ENCODE results near the gene IGFBP3.

The IGFBP3 gene

DNA sequence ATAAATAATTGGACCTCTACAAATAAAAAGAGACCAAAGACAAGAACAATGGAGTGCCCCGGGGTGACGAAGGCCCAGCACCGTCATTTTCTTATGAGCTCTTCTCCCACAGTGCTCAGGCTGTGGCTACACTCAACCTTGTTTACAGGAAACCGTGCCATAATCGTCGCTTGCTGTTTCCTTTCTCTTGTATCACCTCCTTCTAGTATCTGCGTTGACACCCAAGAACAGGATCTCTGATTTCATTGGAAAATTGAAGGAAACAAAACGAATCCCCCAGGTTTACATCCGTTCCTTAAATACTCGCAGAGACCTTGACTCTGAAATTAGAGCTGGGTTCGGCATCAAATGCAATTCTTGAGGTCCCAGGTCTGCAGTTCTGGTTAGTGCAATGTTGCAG, 1.7 kb upstream of the IGFBP3 start:
- no peak for DNase-seq

DNA sequence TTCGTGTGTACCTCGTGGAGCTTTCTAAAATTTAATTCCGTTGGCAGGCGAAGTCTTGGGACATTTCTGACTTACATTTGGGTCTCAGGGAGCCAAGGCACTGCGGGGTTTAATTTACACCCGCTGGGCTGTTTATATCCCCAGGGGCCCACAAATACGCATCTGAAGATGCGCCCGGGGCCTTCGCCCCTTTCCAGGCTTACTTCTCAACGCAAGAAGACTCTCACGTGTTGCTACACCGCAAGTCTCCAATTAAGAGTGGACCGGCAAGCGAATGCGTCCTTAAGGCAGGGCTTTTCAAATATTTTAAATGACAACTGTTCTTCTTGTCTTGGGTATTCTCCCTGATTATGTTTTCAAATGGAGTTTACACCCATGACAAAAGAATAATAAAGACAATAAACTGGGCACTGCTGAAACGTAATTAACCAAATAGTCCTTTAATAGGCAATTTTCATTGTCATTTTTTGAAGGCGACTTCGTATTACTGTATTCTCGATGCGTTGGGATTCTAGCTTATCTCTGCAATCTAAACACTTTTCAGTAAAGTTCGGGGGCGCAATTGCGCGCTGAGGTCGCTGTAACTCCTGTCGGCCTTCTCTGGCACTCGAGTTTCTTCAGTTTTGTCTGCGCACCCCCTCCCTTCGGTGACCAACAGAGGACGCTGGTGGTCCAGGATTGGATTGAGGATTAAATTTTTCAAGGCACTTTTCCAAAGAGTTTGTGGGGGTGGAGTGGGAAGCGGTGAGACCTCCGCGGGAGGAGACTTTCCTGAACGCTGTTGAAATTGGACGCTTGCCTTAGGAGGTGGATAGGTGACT, 837 bp upstream of the IGFBP3 start:
- DNase-seq = no peak

DNA sequence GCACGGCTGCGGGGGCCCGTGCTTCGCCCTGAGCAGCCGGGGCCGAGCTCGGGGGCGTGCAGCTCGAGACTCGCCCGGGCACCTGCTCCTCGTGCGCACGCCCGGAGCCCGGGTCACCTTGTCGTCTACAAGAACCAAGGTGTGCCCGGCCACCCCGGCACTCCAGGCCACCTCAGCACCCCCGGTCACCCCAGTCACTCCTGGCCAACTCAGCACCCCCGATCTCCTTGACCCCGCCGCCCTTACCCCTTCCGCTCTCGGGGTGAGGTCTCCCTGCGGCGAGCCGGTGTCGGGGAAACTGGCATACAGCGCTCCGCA, 268 bp upstream of the IGFBP3 start:
- no peak for DNase-seq

DNA sequence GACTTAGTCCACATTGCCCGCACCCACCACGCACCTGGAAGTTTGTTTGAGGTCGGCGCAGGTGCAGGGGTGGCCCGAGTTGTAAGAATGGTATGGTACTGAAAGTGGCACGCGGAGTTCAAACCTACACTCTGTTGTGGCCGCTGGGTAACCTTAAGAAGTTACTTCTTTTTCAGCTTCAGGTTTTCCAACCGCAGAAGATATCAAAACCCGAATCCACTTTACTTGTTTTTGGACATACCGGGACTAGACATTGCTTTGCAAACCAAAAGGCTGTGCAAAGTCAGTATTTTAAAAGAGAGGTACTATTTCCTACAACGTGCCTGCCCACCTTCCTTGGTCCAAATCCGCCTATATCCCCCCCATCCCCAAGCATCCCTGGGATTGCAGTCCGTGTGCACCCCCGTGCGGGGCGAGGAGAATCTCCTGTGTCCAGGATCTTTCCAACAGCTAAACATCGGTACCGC, 1.0 kb downstream of the IGFBP3 start:
- DNase-seq = no peak

DNA sequence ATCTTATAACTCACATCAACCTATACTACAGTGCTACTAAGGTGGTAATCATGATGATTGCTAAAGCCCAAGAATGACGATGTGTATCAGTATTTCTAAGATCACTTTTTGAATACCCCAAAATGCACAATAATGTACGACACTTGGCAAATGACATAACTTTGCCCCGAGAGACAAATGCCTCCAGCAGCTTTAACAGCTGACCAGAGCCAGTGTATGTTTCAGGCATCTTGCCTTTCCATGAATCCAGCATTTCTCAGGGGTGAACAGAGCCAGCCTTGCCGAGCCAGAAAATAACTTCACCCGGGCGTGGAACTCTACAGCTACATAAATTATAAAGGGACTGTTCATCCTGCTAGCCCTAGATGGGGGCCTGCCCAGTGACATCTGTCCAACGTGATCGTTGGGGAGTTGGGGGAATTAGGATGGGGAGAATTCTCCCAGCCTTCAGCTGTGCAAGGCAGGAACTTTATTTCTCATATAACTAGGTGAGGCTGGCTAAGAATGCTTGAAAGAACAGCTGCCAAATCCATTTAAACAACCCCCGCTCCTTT, 1.8 kb downstream of the IGFBP3 start:
- DNase-seq = no peak

DNA sequence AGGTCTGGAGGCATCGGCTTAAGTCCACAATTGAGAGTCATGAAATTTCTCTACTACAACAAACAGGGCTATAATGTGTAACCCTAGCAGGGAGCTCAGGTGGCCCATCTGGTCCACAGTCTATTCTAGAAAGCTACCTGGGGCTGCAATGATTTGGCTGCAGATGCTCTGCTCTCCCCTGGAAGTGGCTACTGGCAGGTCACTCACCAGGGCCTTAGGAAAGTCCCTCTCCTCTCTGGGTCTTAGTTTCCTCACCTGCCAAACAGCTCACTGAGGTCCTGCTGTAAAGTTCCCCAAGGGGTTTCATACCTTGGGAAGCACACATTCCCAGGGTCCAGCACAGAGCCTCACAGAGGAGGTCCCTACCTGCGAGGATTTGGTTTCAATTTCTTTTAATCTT, 2.5 kb downstream of the IGFBP3 start:
- DNase-seq = no peak

DNA sequence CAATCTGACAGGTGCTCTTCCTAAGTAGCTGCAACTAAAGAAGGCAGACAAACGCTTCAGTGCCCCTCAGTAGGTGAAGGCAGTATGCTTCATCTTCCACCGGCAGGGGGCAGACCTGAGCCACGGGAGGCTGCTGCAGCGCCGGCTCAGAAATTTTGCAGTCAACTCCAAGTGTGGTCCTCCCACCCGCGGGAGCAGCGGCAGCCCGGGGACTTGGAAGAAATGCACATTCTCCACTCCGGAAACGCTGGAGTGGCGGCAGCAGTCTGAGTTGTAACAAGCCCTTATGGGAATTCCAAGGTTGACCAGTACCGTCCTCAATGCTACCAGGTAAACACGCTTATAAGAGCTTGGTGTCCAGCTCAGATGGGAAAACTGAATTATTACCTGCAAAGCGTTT, 3.4 kb downstream of the IGFBP3 start:
- DNase-seq = peak; percentile 78

DNA sequence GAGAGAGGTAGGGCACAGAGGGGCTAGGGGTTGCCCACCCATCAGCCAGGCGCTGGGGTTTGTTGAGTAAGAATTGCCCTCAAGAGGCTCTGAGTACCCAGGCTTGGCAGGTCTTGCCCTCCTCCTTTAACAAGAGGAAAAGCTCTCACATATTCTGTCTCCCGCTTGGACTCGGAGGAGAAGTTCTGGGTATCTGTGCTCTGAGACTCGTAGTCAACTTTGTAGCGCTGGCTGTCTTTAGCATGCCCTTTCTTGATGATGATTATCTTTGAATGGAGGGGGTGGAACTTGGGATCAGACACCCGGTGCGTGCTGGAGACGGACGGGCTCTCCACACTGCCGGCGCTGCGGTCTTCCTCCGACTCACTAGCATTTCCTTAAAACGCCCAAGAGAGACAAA, 4.0 kb downstream of the IGFBP3 start:
- DNase-seq = no peak

DNA sequence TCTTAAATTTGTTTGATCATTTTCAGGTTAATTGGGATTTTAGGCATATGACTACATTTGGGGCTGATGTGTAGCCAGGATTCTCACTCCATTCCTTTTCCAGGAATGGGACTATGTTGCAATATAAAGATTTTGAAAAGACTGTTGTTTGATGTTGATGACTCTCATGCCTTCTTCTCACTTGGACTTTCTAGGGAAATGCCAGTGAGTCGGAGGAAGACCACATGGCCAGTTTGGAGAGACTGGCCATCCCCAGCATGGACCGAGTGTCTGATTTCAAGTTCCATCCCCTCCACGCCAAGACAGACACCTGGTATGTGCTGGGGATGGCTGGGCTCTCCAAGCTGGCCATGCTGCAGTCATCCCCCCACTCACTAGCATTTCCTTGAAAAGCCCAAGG, 5.5 kb downstream of the IGFBP3 start:
- DNase-seq = no peak

DNA sequence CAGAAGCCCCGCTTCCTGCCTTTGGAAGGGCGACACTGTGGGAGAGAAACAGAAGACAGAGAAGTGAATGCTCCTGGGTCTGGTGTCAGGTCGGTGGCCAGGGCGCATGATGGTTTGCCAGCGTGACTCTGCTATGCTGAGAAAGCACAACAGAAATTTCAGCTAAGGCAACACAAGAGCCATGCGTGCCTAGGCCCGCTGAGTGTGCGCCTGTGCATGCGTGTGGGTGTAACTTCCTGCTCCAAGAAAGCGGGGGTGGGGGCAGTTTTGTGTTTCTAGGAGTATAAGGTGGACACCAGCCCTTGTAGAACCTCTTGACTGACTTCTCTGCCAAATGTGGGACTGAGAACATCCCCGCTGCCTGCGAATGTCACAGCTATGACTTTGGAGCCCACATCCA, 6.2 kb downstream of the IGFBP3 start:
- DNase-seq = no peak

DNA sequence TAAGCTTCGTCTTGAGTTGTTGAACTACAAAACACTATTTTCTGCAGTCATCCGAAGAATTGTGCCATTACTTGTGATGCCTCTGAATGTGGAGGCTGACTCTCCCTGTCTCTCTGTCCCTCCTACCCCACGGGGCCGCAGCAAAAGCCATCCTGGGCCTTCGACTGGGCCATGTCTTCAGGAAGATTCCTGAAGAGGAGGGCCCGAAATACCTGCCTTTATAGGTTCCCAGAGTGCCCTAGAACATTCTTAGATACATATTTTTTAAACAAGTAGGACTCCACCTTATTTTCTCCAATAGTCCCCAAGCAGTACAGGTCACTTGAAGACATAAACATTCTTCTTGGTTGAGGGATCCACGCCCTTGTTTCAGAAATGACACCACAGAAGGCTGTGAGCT, 8.1 kb downstream of the IGFBP3 start:
- DNase-seq = no peak

DNA sequence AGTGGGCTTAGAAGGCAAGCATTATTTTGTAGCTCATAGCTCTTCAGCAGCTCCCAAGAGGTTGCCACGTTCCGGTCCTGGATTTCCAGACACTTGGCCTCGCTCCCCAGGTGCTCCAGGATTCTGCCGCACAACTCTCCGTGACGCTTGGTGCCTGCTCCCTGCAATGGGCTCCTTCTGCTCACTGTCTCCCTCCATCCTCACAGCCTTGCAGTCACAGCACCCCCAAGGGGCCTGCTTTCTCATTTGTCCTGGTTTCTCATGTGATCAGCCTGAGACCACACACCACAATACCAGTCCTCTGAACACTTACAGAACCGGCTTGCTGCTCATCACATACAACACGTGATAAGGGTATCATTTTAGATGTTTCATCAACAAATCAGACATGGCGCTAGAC, 9.8 kb downstream of the IGFBP3 start:
- DNase-seq = no peak

DNA sequence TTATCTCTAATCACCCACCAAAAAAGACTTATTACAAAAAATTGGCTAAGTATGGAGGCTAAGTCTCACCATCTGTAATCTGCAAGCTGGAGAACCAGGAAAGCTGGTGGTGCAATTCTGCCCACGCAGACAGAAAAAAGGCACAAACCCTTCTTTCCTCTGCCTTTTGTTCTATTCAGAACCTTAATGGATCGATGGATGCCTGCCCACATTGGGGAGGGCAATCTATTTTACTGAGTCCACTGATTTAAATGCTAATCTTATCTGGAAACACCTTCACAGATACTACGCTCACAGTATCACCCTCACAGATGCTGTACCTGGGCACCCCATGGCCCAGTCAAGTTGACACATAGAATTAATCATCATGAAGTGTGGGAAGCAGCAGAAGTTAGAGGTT, 10.2 kb downstream of the IGFBP3 start:
- DNase-seq = no peak

DNA sequence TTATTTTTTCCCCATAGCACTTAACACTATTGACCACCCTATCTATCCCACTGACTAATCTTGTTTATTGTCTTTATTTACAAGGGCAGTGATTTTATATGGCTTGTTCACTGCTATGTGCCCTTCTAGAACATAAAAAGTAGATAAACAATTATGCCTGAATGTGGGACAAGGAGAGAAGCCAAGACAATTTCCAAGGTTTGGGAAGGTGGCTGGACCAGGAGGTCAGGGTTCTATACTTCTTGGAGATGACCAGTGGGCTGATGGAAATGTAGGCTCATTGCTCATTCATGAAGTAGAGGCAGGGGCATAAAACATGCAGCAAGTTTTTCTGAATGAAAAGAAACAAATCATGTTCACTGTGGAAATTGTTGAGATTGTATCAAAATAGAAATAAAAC, 11.5 kb downstream of the IGFBP3 start:
- DNase-seq = no peak

DNA sequence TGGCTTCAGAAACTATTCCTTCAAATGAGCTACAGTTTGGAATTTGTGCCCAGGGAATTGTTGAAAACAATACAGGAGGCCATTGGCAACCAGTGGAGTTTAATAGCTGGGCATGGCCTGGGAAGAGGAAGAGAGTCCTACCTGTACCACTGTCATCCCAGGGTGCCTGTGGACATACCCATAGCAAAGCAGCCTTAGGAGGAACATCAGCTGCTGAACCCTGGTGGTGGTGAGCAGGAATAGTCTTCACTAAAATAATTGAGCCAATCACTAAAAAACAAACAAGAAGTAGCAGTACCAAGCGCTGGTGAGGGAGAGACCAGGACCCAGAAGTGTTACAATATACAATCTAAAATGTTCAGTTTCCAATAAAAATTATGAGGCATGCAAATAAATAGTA, 18.3 kb downstream of the IGFBP3 start:
- no peak for DNase-seq

DNA sequence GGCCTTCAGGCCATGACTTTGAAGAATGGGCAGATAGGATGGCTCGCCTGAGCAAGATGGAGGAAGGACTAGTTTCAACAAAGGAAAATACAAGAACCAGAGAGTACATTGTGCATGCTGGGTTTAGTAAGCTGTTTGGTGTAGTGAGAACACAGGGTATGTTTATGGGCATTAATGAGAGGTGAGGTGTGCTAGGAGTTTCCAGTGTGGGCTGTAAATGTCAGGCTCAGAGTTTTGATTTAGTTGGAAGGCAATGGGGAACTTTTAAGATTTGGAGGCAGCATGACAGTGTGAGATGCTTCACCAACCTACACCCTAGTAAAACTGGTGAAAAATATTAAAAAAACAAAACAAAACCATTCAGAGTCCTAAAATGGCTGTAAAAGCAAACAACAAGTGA, 19.5 kb downstream of the IGFBP3 start:
- DNase-seq = no peak

DNA sequence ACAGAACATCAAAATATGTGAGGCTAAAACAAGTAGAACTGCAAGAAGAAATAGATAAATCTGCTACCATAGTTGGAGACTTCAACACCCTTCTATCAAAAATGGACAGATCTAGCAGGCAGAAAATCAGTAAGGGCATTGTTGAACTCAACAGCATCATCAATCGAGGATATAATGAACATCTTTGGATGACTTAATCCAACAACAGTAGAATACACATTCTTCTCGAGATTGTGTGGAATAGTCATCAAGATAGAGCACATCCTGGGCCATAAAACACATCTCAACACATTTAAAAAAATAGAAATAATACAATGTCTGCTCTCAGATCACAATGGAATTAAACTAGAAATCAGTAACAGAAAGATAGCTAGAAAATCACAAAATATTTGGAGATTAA, 22.9 kb downstream of the IGFBP3 start:
- DNase-seq = no peak

DNA sequence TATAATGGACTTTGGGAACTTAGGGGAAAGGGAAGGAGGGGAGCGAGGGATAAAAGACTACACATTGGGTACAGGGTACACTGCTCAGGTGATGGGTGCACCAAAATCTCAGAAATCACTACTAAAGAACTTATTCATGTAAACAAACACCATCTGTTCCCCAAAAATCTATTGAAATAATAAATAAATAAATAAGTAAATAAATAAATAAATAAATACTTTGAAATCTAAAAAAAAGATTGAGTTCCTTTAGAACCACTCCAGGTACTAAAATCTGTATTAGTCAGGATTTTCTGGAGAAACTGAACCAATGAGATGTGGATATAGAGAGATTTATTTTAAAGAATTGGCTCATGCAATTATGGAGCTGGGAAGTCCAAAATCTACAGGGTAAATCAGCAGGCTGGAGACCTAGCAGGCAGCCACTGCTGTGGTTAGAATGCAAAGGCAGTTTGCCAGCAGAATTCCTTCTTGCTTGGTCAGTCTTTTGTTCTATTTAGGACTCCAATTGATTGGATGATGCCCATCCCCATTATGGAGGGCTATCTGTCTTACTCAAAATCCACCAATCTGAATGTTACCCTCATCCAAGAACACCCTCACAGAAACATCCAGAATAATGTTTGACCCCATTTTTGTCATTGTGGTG, 23.9 kb downstream of the IGFBP3 start:
- no peak for DNase-seq

DNA sequence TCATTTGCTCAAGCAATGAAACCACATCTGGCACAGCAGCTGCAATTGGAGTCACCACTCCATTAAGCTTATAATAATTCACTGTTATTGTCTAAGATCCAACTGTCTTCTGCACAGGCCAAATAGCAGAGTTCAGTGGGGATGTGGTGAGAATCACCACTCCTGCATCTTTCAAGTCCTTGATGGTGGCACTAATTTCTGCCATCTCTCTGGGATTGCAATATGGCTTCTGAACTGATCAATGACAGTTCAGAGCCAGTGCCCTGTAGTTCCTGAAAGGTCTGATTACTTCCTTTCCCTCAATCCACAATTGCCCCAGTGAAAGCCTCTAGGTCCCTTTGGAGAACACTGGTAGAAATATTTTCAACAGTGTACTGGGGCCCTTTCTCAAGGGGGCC, 26.4 kb downstream of the IGFBP3 start:
- DNase-seq = no peak

DNA sequence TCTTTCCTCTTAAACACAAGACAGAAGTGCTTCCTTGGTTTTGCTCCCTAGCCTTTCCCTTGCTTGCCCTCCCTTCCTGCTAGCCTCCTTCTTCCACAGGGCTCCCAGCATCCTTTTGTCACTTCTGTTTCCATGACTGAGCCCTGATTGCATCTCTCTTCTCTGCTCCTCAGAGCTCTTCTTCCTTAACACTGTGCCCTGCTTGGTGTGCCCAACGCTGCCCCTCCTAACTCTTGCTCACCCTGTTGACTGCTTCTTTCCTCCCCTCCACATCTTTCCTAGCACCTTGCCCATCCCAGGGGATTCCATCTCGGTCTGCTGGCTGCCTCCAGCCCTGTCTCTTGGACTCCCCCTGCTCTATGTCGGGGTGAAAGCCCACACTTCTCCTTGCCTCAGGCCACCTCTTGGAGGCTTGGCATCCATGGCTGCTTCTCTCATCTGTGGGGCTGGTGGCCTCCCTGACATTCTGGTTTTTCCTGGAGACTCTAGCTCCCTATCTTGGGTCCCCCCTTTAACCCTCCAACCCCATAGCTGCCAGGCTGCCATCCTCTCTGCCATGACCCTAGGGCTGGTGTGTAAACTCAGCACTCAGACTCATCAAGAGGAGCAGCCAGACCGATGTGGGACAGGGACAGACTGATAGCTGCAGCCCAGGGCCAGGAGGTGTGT, 26.9 kb downstream of the IGFBP3 start:
- no peak for DNase-seq

DNA sequence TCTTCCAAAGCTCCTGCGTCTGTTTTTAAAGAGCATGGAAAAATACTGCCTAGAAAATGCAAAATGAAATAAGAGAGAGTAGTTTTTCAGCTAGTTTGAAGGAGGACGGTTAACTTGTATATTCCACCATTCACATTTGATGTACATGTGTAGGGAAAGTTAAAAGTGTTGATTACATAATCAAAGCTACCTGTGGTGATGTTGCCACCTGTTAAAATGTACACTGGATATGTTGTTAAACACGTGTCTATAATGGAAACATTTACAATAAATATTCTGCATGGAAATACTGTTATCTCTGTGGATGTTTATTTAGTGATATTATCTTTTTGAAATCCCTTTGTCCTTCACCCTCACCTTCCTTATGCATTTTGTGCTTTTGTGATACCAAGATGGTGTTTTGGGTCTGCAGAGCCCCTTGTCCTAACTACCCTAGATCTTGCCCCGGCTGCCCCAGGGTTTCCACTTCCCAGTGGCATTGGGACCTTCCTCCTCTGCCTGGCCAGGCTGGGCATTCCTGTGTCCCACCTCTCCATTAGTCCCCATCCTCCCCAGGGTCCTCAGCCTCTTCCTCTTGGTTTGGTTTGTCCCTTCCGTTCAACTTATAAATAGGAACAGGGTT, 27.6 kb downstream of the IGFBP3 start:
- no peak for DNase-seq

DNA sequence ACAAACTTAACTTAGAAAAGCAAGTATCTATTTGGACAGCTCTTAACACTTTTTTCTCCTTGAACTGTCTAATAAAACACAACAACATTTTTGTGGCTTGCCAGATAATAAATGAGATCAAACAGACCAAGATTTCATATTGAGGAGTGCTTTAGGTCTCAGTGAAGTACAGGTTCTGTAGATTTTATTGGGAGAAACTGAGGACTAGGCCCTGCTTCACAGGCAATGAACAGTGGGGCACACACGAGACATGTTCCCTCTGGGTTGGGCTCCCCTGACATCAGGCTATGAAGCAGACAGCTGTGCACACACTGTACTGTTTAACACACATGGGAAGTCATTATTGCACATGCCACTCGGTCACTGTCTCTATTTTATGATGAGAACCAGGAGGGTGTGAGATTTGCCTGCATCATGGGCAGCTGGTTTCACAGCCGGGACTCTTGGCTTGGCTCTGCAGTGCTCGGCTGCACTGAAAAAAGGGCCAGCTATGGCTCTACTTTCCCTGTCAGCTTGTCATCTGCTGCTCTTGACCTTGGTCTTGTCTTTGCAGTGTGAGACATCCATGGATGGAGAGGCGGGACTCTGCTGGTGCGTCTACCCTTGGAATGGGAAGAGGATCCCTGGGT, 28.6 kb downstream of the IGFBP3 start:
- DNase-seq = no peak
